ENCODE measurements around the gene CLDN9.

DNA sequence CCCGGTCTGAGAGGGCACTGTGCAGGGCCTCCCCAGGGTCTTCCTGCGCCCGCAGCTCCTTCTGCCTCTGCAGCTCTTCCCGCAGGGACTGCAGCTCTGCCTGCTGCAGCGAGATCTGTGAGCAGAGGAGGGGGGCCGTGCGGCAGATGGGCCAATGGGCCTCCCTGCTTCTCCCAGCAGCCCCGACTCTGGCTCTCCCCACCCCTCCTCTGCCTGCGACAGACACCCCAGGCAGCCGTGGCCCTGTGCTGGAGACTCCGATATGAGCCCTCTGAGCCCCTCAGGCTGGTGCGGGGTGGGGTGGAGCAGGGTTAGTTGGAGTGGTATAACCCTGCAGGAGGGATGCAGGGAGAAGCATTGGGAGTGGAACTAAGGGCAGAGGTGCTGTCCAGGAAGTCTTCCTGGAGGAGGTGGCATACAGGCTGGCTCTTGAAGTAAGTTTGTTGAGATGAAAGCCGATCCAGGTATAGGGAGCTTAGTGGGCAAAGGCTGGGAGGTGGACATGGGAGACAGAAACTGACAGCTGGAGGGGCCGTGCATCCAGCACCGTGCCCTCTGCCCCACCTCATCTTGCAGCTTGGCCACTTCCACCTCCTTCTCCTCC, 16.1 kb downstream of the CLDN9 start:
- TF ChIP-seq ZNF324 (tag by site-specific recombination; IDR thresholded peaks at IDR 0.05) (no peak), ZNF423 (tag by site-specific recombination; IDR thresholded peaks at IDR 0.05) (no peak), ZNF610 (tag by site-specific recombination; IDR thresholded peaks at IDR 0.05; ENCODE audit: borderline replicate concordance) (no peak)
- TF ChIP-seq, protein P1, sequence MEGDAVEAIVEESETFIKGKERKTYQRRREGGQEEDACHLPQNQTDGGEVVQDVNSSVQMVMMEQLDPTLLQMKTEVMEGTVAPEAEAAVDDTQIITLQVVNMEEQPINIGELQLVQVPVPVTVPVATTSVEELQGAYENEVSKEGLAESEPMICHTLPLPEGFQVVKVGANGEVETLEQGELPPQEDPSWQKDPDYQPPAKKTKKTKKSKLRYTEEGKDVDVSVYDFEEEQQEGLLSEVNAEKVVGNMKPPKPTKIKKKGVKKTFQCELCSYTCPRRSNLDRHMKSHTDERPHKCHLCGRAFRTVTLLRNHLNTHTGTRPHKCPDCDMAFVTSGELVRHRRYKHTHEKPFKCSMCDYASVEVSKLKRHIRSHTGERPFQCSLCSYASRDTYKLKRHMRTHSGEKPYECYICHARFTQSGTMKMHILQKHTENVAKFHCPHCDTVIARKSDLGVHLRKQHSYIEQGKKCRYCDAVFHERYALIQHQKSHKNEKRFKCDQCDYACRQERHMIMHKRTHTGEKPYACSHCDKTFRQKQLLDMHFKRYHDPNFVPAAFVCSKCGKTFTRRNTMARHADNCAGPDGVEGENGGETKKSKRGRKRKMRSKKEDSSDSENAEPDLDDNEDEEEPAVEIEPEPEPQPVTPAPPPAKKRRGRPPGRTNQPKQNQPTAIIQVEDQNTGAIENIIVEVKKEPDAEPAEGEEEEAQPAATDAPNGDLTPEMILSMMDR (tag by site-specific recombination; IDR thresholded peaks at IDR 0.05), result no peak
- TF ChIP-seq, protein P2, sequence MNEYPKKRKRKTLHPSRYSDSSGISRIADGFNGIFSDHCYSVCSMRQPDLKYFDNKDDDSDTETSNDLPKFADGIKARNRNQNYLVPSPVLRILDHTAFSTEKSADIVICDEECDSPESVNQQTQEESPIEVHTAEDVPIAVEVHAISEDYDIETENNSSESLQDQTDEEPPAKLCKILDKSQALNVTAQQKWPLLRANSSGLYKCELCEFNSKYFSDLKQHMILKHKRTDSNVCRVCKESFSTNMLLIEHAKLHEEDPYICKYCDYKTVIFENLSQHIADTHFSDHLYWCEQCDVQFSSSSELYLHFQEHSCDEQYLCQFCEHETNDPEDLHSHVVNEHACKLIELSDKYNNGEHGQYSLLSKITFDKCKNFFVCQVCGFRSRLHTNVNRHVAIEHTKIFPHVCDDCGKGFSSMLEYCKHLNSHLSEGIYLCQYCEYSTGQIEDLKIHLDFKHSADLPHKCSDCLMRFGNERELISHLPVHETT (tag by site-specific recombination; IDR thresholded peaks at IDR 0.05), result no peak
- TF ChIP-seq, protein P3, sequence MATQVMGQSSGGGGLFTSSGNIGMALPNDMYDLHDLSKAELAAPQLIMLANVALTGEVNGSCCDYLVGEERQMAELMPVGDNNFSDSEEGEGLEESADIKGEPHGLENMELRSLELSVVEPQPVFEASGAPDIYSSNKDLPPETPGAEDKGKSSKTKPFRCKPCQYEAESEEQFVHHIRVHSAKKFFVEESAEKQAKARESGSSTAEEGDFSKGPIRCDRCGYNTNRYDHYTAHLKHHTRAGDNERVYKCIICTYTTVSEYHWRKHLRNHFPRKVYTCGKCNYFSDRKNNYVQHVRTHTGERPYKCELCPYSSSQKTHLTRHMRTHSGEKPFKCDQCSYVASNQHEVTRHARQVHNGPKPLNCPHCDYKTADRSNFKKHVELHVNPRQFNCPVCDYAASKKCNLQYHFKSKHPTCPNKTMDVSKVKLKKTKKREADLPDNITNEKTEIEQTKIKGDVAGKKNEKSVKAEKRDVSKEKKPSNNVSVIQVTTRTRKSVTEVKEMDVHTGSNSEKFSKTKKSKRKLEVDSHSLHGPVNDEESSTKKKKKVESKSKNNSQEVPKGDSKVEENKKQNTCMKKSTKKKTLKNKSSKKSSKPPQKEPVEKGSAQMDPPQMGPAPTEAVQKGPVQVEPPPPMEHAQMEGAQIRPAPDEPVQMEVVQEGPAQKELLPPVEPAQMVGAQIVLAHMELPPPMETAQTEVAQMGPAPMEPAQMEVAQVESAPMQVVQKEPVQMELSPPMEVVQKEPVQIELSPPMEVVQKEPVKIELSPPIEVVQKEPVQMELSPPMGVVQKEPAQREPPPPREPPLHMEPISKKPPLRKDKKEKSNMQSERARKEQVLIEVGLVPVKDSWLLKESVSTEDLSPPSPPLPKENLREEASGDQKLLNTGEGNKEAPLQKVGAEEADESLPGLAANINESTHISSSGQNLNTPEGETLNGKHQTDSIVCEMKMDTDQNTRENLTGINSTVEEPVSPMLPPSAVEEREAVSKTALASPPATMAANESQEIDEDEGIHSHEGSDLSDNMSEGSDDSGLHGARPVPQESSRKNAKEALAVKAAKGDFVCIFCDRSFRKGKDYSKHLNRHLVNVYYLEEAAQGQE (tag by site-specific recombination; IDR thresholded peaks at IDR 0.05), result no peak

Data from HEK293 (cell line).